HL-60 (cell line): ENCODE results near the gene KAT6B.

Experiments used
- DNase-seq, 2 experiments: peaks; one replicate each; pipeline ENCODE4 v3.0.0-alpha.2; 2010 to 2020; ENCODE audit warnings: low read depth in 1 of 2, low spot score in 1 of 2
- H3K27ac ChIP-seq: fragments of 250-450 bp; sonication (Bioruptor Pico); replicated peaks from 2 replicates; pipeline ENCODE4 v1.5.1; 2020; ENCODE audit warnings: mild to moderate bottlenecking, moderate library complexity
- H3K27me3 ChIP-seq: fragments of 250-450 bp; sonication (Bioruptor Pico); 2 replicates; pipeline ENCODE4 v1.5.1; 2021; ENCODE audit warnings: mild to moderate bottlenecking, moderate library complexity; ENCODE audit not compliant: insufficient read depth, poor library complexity, severe bottlenecking
- H3K4me3 ChIP-seq: replicated peaks from 2 replicates; pipeline ENCODE4 v1.5.1; 2011; ENCODE audit warnings: mild to moderate bottlenecking, control low read depth, low read length; ENCODE audit not compliant: insufficient read depth
- GABPA ChIP-seq: IDR thresholded peaks from 2 replicates; pipeline ENCODE4 v1.6.1; 2012; ENCODE audit warnings: low read depth
- POLR2AphosphoS5 ChIP-seq: IDR thresholded peaks from 2 replicates; pipeline ENCODE4 v1.6.1; 2012; ENCODE audit warnings: low read depth
- SPI1 ChIP-seq: IDR thresholded peaks from 2 replicates; pipeline ENCODE4 v1.6.1; 2012; ENCODE audit warnings: low read depth, mild to moderate bottlenecking, borderline replicate concordance
- TF ChIP-seq, protein P1 (sequence below): IDR thresholded peaks from one replicate; pipeline ENCODE4 v1.5.1; 2011; ENCODE audit warnings: low read length, control low read depth, inconsistent platforms; ENCODE audit not compliant: insufficient read depth
- TF ChIP-seq, protein P2 (sequence below): IDR thresholded peaks from 2 replicates; pipeline ENCODE4 v1.6.1; 2012; ENCODE audit warnings: low read depth; ENCODE audit not compliant: insufficient replicate concordance

The KAT6B gene

DNA sequence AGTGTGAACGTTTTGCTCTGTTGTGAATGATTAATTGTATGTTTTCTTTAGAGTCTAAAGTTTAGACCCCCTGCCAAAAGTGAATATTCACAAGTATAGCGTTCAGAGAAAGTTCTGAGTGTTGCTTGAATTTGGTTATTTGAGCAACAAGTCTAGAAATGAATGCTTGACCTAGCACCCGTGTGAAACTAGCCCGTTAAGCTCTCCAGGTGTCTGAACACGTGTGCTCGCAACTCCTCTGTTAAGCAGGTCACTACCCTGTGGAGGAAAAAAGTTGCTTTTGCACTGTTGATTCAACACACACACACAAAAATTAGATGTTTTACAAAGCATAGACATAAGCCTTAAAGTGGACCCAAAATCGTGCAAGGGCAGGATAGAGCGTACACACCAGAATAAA, 206.4 kb downstream of the KAT6B start:
- no peak for DNase-seq
- Histone ChIP-seq H3K4me3 (no peak overlapping the region), H3K27me3 (no peaks in the 10 kb centered on the region), H3K27ac (no peak overlapping the region)
- TF ChIP-seq, protein P1, sequence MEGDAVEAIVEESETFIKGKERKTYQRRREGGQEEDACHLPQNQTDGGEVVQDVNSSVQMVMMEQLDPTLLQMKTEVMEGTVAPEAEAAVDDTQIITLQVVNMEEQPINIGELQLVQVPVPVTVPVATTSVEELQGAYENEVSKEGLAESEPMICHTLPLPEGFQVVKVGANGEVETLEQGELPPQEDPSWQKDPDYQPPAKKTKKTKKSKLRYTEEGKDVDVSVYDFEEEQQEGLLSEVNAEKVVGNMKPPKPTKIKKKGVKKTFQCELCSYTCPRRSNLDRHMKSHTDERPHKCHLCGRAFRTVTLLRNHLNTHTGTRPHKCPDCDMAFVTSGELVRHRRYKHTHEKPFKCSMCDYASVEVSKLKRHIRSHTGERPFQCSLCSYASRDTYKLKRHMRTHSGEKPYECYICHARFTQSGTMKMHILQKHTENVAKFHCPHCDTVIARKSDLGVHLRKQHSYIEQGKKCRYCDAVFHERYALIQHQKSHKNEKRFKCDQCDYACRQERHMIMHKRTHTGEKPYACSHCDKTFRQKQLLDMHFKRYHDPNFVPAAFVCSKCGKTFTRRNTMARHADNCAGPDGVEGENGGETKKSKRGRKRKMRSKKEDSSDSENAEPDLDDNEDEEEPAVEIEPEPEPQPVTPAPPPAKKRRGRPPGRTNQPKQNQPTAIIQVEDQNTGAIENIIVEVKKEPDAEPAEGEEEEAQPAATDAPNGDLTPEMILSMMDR: no peak
- TF ChIP-seq GABPA: no peak

DNA sequence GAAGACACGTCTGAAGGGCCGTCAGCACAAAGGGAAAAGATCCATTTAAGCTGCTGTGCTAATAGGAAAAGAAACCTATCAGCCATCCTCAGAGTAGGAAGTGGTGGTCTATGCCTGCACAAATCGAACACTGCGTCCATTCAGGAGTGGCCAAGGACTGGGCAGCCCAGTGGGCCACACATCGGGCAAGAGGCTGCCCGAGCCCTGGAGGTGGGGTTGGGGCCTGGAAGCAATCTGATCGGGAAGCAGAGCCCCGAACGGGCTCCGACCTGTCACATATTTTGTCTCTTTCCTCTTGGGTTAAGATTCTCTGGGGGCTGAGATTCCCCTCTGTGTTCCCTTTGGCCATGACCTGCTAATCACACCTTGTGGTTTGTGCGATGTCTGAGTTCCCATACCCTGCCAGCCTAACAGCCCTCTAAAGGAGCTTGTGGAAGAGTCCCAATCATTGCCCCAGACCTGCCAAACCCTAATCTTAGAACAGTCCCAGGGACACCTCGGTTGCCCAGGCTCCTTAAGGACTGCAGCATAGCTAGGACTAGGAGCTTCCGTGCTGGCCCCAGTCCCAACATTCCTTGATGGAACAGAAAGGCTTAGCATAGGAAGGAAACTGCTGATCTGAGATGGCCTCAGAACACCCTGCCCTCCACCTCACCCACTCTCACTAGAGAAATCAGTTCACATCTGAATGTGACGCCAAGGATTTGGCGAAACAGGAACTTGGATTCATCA, 207.2 kb downstream of the KAT6B start:
- H3K27ac ChIP-seq: no peak overlapping the region
- TF ChIP-seq POLR2AphosphoS5 (no peak), GABPA (no peak), SPI1 (no peak)
- TF ChIP-seq, protein P1: no peak
- TF ChIP-seq, protein P2, sequence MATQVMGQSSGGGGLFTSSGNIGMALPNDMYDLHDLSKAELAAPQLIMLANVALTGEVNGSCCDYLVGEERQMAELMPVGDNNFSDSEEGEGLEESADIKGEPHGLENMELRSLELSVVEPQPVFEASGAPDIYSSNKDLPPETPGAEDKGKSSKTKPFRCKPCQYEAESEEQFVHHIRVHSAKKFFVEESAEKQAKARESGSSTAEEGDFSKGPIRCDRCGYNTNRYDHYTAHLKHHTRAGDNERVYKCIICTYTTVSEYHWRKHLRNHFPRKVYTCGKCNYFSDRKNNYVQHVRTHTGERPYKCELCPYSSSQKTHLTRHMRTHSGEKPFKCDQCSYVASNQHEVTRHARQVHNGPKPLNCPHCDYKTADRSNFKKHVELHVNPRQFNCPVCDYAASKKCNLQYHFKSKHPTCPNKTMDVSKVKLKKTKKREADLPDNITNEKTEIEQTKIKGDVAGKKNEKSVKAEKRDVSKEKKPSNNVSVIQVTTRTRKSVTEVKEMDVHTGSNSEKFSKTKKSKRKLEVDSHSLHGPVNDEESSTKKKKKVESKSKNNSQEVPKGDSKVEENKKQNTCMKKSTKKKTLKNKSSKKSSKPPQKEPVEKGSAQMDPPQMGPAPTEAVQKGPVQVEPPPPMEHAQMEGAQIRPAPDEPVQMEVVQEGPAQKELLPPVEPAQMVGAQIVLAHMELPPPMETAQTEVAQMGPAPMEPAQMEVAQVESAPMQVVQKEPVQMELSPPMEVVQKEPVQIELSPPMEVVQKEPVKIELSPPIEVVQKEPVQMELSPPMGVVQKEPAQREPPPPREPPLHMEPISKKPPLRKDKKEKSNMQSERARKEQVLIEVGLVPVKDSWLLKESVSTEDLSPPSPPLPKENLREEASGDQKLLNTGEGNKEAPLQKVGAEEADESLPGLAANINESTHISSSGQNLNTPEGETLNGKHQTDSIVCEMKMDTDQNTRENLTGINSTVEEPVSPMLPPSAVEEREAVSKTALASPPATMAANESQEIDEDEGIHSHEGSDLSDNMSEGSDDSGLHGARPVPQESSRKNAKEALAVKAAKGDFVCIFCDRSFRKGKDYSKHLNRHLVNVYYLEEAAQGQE: no peak

DNA sequence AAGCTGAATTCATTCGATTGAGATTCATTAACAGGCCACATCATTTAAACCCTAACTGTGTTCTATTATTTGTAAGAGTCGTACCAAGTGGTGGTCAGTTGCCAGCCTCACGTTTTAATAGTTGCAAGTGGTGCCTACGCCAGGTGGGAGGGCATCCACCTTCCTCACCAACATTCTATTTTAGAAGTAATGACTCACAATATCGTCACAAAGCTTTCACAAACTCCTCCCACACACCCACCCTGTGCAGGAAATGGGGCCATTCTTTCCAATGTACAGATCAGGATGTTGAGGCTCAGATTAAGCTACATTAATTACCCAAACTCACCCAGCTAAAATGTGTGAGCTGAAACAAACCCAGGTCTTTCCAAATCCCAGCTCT, 207.7 kb downstream of the KAT6B start:
- DNase-seq: no peak
- H3K27me3 ChIP-seq: no peaks in the 10 kb centered on the region
- TF ChIP-seq SPI1 (no peak), GABPA (no peak), POLR2AphosphoS5 (no peak)
- TF ChIP-seq, protein P2: no peak
- TF ChIP-seq, protein P1: no peak
- no peak overlapping the region for H3K4me3 ChIP-seq
- no peak overlapping the region for H3K27ac ChIP-seq

More for the DNA sequence above, 207.2 kb downstream of the KAT6B start:
- no peaks in the 10 kb centered on the region for H3K27me3 ChIP-seq
- DNase-seq: no peak
- no peak overlapping the region for H3K4me3 ChIP-seq

DNA sequence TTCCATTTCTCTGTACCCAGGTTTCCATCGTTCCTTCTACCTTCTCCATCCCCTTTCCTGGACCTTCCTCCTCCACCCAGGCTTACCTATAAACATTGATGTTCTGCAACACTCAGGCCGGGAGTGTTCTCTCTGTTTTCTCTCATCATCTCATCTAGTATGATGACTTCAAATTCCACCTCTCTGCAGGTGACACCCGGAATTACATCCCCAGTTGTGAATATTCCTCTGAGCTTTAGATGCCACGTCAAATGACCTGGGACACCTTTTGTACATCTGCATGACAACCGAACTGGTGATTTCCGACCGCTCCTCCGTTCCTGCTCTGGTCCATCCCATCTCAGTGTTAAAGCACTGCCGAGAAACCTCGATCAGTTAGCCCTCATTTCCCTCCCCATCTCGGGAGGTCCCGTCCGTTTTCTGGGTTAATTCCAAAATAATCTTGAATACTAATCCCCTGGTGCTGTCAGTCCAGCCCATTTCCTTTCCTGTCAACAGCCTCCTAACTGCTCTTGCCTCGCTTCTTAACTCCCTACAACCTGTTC, 208.4 kb downstream of the KAT6B start:
- no peak for DNase-seq
- Histone ChIP-seq H3K27me3 (no peaks in the 10 kb centered on the region), H3K27ac (no peak overlapping the region), H3K4me3 (no peak overlapping the region)
- TF ChIP-seq GABPA (no peak), POLR2AphosphoS5 (no peak), SPI1 (no peak)
- TF ChIP-seq, protein P1: no peak
- TF ChIP-seq, protein P2: no peak
